HG03025 (cell line): ENCODE measurements around the gene TRDN.
"Not testable (repeated sequence)": the region's sequence is repeated elsewhere in the genome, so short reads cannot be mapped to it uniquely, and the experiment has no call there.

Experiments
- ATAC-seq: cut with Tn5 transposase; IDR thresholded peaks from one replicate; pipeline ENCODE4 v1.9.1; 2021; ENCODE audit warnings: mild to moderate bottlenecking, moderate library complexity; ENCODE audit not compliant: unreplicated experiment, low FRiP score

TRDN gene

DNA sequence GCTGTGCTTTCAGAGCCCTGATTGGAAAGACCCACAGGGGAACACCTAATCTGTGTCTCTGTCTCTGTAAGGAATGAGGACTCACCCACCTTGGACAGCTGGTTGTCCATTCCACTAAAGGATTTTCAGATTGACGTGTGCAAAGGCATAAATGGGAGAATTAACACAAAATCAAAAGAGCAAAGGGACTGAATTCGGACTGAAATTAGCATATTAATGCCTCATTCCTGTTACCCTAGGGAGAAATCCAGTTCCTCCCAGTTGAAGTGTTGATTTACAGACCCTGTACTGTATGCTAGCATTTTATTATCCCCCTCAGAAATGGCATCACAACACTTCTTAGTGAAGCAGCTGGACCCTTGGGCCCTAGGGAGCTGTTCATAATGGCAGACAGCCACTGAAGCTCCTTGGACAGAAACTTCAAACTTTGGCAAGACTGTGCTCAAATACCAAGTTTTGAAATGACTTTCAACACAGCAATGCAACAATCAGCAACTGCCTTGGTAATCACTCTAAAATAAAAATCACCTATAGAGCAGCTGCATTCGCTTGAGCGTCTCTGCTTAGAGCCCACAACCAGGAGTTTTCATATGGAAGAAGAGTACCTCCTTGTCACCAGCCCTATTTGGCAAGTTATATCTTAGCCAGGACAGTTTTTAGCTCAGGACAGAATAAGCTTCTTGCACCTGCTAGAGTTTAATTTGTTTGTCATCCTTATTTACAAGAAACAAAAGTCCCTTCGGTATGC, 118.1 kb downstream of the TRDN start:
- ATAC-seq, result no peak

DNA sequence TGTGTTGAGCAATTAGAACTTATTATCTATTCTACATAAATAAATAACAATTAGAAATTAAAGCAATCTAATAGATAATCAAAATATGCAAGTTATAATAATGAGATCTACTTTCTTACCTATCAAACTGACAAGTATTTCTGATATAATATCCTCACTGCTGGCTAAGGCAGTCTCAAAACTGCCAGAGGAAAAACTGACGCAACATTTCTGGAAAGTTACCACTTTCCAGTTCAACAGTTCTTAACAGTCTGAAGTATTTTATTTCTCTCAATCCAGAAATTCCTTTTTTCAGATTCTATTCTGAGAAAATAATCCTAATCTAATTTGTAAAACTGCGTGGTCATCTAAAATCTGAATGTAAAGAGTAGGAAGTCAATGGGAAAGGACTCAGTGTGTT, 121.0 kb downstream of the TRDN start:
- no peak for ATAC-seq

DNA sequence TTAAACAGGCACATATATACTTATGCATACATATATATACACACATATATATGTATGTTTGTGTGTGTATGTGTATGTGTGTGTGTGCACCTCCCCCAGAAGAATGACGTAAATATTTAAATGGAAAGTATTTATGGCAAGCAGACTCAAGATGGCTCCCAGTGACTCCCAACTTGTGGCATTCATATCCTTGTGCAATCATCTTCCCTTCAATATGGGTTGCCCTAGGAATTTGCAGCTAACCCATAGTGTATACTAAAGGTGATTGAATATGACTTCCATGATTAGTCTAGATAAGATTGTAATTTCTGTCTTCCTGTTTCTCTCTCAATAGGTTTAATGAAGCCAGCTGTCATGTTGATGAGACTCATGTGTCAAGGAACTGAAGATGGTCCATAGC, 127.6 kb downstream of the TRDN start:
- no peak for ATAC-seq

DNA sequence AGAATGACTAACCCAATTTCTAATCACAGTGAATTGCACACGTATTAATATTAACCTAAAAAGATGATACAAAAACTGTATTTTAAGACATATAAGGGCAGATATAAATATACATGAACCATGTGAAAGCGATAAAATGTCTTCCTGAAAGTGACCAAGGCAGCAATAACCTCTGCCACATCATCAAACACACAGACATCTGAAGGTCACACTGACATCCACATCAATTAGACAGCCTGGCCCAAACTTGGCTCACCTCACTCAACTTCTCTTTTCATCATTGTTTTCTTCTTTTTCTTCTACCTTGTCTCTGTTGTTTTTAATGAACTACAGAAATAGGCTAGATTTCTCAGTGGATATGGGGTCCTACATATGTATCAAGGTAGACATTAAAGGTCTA, 128.5 kb downstream of the TRDN start:
- no peak for ATAC-seq

DNA sequence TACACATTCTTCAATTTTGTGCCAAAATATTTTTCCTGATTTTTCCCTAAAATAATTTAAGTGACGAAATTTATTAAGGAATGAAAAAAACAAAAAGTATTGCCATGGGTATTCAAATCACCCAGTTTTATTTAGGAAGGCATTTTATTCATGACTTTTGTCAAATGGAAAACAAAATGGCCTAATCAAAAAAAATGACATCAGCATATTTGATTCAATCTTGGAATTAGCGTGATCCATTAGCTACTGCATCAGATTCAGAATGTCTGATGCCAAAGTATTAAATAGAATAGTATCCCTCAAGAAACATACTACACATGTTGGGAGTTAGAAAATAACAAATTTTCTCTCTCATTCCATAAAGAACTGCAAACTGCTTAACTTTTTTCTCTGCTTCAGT, 129.2 kb downstream of the TRDN start:
- no peak for ATAC-seq

DNA sequence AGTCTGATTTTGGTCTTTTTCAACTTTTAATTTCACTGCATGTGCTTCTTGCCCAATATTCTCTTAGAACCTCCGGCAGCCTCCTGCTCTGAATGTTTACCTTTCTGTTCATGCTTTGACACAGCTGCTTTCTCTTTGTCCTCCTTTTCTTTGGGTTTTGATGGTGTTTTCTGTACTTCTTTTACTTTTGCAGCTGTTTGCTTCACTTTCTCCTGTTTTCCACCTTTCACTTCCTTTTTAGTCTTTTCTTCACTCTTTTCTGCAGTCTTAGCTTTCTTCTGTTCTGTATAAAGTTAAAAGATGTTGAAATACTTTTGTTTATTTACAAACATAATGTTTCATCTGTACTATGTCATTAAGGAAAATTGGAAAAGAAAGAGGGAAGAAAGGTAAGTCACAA, 133.1 kb downstream of the TRDN start:
- no peak for ATAC-seq

DNA sequence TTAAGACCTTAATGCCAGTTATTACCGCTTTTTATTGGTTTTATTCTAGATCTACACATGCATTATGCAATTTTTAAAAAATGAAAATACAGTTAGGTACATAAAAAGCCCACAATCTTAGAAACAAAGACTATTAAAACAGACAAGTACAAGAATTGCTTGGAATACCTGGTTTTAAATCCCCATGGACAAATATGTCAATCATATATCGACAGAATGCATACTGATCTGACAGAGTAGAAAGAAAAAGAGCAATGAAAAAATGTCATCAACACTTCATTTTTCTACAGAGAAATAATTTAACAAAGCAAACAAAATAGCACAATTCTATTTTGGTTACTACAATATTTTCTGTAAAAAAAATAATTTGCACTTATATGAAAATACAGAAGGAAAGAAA, 139.7 kb downstream of the TRDN start:
- ATAC-seq, result no peak

DNA sequence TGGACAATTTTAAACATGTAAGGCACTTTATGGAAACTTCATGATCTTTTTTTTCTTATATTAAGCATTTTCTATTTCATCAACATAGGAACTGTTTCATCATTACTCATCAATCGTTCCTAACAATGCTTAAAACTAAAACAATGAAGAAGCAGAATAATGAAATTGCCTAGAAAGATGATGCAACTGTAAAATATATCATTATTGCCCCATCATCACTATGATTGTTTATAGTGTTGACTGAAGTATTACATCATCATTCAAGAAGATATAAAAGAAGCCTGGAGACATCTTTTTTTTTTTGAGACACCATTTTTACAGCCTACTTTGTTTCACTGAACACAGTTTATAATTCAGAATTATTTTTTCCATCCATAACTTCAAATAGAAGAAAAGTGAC, 147.2 kb downstream of the TRDN start:
- no peak for ATAC-seq

DNA sequence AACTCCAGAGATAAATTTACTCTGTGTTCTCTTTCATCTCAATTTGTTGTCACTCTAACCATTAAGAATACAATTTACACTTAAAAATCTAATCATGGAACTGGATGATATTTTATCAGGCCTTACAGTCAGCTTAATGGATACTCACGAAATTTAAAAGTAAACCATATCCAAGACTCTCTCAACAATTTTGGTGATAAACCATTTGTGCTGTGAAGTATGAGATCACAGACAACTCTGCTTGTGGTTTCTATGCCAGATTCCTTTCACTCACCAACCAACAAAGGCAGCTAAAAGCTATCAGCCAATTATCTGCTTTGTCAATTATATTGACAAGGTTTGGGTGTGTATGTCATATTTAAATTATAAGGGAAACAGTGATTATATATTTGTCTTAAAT, 155.8 kb downstream of the TRDN start:
- no peak for ATAC-seq

DNA sequence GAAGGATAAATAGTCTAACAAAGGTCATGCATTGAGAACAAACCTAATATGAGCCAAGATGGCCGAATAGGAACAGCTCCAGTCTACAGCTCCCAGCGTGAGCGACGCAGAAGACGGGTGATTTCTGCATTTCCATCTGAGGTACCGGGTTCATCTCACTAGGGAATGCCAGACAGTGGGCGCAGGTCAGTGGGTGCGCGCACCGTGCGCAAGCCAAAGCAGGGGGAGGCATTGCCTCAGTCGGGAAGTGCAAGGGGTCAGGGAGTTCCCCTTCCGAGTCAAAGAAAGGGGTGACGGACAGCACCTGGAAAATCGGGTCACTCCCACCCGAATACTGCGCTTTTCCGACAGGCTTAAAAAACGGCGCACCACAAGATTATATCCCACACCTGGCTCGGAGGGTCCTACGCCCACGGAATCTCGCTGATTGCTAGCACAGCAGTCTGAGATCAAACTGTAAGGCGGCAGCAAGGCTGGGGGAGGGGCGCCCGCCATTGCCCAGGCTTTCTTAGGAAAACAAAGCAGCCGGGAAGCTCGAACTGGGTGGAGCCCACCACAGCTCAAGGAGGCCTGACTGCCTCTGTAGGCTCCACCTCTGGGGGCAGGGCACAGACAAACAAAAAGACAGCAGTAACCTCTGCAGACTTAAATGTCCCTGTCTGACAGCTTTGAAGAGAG, 164.6 kb downstream of the TRDN start:
- not testable (repeated sequence) for ATAC-seq

DNA sequence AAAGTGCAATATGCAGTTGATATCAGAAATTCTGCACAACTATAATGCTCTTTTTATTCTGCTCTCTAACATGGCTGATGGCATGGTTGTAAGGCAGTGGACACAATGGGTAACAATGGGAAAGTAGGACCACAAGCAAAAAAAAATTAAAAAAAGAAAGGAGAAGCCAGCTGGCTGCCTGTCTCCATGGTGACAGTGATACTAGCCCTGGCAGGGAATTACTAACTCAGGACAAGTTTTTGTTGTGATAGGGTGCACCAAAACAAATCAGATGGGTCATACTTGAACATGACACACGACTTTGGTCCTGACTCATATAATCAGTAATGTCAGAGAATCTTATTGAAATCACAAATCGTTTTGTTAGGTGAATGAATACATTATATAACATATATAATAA, 169.4 kb downstream of the TRDN start:
- no peak for ATAC-seq

DNA sequence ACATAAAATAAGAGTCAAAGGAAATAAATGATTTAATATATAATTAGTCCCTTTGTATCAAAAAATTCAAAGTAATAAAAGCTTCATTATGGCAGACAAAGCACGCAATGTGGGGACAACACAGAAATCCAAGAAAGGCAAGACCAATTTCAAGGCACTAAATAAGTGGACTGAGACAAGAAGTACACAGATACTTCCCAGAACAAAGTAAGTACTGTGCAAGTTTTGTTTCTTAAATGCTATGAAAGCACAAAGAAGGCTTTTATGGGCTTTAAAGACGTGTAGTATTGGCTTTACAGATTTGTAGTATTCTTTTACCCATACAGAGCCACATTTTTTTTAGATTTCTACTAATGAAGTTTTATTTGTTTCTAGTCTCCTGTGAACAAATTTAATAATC, 174.6 kb downstream of the TRDN start:
- ATAC-seq, result no peak

DNA sequence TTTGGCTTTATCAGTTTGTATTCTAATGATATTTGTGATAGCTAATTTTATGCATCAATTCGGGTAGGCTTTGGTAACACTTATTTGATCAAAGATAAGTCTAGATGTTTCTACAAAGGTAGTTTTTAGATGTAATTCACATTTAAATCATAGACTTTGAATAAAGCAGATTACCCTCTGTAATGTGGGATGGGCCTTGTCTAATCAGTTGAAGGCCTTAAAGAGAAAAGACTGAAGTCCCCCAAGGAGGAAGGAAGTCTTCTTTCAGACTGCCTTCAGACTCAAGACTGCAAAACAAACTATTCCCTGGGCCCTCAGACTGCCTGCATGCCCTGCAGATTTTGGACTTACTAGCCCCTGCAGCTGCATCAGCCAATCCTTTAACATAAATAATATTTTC, 178.5 kb downstream of the TRDN start:
- no peak for ATAC-seq

DNA sequence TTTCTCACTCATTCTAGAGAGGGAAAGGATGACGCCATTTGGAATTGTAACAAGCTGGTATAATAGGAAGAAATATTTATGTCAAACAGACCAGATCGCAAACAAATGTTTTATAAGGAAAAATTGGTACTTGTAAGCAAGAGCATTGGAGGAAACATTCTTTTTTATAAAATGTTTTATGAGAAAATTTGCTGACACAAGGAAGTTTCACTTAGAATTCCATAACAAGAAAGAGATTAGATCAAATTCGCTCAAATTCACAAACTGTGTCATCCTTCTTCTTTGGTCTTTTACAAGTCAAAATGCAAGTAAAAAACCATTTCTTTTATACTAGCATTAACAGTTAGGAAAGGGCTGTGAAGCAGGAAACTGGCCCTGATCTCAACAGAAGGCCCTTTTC, 179.9 kb downstream of the TRDN start:
- ATAC-seq, result no peak

DNA sequence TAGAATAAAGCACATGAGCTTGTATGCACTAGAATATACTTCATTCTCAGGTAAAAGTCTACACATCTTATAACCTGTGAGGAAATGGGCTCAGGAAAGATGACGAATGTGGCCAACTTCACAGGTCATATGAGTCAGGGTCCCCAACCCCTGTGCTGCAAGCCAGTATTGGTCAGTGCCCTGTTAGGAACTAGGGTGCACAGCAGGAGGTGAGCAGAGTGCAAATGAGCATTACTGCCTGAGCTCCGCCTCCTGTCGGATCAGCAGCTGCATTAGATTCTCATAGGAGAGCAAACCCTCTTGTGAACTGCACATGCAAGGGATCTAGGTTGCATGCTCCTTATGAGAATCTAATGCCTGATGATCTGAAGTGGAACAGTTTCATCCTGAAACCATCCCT, 182.3 kb downstream of the TRDN start:
- ATAC-seq, result no peak

DNA sequence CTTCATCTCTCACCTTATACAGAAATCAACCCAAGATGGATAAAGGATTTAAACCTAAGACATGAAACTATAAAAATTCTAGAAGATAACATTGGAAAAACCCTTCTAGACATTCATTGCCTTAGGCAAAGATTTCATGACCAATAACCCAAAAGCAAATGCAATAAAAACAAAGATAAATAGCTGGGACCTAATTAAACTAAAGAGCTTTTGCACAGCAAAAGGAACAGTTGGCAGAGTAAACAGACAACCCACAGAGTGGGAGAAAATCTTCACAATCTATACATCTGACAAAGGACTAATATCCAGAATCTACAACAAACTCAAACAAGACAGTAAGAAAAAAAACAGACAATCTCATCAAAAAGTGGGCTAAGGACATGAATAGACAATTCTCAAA, 183.7 kb downstream of the TRDN start:
- not testable (repeated sequence) for ATAC-seq

DNA sequence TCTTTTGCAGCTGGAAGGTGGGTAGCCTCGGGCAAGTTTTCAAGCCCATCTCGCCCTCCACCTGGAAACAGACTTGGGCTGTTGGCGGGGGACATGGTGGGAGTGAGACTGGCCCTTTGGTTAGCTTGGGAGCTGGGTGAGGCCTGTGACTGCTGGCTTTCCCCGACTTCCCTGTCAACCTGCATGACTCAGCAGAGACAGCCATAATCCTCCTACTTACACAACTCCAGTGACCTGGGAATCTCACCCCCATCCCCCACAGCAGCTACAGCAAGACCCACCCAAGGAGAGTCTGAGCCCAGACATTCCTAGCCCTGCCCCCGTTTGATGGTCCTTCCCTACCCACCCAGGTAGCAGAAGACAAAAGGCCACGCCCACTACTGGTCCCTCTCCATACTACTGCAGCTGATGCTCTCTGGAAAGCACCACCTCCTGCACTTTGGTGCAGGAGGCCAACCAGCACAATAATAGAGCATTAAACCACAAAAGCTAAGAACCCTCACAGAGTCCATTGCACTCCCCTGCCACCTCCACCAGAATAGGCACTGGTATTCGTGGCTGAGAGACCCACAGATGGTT, 188.4 kb downstream of the TRDN start:
- ATAC-seq, result no peak

DNA sequence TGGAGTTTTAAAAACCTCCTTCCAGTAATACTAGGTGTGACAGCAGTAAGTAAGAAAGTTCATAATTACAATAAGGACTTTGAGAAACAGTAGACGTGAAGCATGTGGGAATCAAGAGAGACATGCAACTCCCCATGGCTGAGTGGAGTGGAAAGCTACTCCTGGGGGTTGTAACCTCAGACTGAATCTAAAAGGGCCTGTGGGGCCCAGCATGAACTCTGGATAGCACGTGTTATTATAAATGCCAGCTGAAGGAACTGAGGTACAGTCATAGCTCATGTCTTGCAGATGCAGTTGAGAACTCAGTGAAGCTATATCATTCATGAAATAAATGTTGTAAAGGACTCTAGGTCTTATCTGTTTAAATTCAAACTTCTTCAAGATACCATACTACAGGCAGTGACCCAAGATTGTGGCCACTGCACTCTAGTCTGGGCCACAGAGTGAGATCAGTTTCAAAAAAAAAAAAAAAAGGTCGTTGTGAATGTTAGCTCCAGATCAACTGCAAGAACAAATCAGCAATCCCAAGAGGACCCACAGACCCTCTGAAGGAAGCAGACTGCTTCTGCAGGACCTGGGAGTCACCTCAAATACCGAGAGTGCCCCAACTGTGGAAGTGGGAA, 189.3 kb downstream of the TRDN start:
- ATAC-seq, result no peak

DNA sequence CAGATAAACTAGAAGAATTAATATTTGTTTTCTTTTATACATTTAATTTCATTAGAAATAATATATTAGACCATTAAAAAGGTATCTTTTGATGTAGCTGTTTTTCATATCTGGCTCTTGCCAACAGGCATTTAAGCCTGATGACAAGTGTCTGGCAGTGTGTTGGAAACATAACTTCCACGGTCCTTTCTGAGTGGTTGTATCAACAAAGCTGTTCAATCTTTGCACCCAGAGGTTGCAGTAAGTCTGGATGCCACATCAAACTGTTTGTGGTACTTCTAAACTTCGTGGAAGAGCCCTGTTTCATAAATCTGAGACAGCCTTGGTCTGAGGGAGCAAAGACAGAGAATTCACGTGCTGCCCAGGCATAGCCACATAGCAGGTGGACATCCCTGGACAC, 197.4 kb downstream of the TRDN start:
- ATAC-seq, result no peak

DNA sequence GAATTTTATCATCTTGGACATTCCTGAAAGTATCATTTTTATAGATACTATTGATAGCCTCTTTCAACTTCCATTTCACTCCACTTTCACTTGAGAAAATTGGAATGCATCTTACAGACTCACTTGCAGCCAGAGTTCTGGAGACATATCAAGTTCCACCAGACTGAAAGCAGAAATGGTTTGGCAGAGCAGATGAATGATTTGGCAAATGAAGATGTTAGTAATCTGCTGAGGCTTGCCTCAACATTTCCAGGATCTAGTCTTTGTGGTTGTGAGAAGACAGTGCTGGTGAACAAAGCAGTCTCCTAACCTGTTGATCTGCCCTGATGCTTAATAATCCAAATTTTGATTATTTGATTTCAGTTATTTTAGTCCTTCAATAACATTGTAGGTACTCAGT, 202.6 kb downstream of the TRDN start:
- ATAC-seq, result no peak

DNA sequence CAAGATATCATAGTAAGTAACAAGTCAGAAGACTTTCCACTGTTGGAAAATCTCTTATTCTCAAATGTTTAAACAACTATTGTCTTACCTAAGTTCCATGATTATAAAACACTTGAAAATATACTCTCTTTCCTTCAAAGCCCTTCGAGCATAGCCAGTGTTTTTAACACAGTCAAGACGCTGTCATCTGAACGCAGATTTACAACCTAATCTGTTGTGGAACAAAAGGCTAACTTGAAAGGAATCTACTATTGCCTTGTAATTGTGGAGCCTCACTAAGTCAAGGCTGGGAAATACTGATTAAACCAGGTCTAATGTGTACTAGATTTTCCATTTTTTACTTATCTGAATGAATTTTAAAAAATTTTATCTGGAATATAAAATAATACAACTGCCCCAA, 205.8 kb downstream of the TRDN start:
- ATAC-seq, result no peak

DNA sequence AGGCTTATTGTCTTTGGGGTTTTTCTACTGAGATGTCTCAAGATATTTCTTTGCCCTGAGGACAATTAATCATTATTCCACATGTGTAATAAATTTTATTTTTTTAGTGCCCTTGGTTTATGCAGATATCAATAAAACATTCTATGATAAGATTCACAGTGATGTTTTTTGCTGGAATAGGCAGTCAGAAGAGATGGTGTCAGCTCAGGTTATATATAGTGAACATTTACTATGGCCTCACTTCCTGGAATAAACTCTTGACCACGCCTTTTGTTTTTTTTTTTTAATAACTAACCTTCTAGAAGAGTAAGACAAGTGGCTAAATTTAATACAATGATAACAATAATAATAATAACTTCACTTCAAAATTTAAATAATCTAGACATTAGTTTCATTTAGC, 209.7 kb downstream of the TRDN start:
- ATAC-seq, result no peak
